Left forelimb (tissue), 1 donor: Measurements from ENCODE around the gene SLX9.
"Not testable (repeated sequence)": the region's sequence is repeated elsewhere in the genome, so short reads cannot be mapped to it uniquely, and the experiment has no call there.

Experiments
- DNase-seq: peaks from one replicate; pipeline ENCODE4 v3.0.0-alpha.2; 2018; ENCODE audit warnings: low spot score

The SLX9 gene

GRCh38 chr21:44902268-44903049 is 37.4 kb upstream of the SLX9 start:
- DNase-seq: no peak

DNA sequence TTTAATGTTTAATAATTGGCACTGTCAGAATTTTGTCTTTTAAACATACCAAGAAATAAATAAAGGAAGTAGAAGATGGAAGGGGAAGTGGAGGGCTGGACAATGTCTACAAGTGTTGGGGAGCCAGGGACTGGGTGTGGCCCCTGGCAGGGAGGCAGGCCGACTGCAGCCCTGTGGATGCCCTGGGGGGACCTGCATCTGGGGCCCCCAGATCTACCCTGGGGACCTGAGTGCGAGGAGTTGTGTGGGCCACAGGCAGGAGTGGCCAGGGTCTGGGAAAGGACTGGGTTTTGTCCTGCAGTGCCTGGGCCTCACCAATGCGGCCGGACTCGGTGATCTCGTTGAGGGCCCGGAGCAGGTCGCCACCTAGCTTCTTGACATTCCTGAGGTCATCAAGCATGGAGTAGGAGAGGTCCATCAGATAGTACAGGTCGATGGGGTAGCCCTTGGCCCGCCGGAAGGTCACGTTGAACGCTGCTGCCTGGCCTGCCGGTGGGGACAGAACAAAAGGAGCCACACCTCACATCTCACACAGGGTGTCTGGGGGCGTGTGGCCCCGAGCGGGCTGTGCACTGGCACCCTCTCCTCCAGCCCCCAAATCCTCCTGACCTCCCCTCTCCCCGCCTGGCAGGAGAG is 36.7 kb upstream of the SLX9 start:
- no peak for DNase-seq

GRCh38 chr21:44903689-44904088 is 36.1 kb upstream of the SLX9 start:
- DNase-seq: no peak

GRCh38 chr21:44904141-44904923 is 35.5 kb upstream of the SLX9 start:
- no peak for DNase-seq

DNA sequence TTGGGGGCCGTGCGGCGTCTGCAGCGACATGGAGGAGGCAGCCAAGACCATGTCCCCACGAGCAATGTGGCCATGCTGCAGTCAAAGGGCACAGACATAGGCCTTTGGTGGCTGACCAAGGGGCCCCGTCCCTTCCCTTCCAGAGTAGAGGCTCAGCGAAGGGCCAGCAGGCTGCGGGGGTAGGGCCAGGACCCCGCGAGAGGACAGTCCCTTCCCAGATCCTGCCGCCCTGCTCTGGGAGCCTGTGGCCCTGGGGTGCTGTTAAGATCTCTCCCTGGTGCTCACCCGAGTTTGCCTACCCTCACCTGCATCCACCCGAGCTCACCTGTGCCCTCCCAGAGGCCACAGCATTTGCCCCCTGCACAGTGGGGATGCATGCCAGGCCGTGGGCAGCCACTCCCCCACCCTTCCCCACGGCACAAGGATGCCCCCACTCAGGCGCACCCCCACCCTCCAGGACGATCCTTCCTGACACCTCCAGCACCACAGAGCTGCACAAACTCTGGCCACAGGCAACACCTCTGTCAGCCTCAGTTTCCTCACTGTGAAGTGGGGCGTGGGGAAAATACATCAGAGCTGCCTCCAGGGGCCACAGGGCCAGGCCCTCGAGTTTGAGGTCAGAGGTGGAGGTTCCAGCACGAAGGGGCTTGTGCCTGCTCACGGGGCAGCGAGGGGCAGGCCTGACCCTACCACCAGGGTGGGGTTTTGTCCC is 34.7 kb upstream of the SLX9 start:
- no peak for DNase-seq

- DNase-seq: no peak
Measured at GRCh38 chr21:44905728-44906090, 34.1 kb upstream of the SLX9 start.

- no peak for DNase-seq
Measured at GRCh38 chr21:44907225-44907965, 32.4 kb upstream of the SLX9 start.

- no peak for DNase-seq
Measured at GRCh38 chr21:44907966-44908895, 31.6 kb upstream of the SLX9 start.

- DNase-seq: no peak
Measured at GRCh38 chr21:44908908-44909307, 30.9 kb upstream of the SLX9 start.

- no peak for DNase-seq
Measured at GRCh38 chr21:44909719-44910118, 30.1 kb upstream of the SLX9 start.

DNA sequence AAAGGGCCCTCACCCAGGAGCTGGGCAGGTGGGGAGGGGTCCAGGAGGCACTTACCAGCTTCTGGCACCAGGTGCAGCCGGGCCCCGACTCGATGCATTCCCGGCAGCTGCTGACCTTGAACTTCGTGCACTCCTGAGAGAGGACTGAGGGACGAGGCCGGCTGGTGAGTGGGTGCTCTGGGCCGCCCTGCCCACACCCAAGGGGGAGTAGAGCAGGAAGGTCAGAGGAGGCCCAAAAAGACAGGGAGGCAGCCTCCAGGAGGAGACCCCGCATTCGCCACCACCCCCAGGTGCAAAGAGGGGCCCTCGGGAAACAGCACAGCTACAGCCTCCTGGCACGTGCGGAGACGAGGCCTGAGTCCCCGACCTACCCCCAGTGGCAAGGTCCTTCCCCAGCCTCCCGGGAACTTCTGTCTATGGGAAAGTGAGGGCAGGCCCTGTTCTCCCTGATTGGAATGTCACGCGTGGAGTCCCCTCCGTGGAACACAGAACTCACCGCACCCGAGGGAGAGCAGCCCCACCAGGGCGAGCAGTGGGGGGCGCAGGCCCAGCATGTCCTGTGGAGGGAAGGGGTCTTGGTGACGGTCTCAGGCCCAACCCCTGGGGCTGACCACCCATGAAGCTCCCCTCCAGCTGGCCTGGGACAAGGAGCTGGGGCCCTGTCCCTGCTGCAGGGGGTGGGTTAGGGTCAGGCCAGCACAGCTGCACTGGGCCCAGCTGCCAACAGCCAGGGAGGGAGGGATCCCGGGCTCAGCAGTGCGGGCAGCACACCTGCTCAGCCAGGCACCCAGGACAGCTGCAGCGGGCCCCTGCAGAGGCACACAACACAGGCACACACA is 29.4 kb upstream of the SLX9 start:
- DNase-seq: no peak

- DNase-seq: no peak
Measured at GRCh38 chr21:44911068-44911383, 28.8 kb upstream of the SLX9 start.

DNA sequence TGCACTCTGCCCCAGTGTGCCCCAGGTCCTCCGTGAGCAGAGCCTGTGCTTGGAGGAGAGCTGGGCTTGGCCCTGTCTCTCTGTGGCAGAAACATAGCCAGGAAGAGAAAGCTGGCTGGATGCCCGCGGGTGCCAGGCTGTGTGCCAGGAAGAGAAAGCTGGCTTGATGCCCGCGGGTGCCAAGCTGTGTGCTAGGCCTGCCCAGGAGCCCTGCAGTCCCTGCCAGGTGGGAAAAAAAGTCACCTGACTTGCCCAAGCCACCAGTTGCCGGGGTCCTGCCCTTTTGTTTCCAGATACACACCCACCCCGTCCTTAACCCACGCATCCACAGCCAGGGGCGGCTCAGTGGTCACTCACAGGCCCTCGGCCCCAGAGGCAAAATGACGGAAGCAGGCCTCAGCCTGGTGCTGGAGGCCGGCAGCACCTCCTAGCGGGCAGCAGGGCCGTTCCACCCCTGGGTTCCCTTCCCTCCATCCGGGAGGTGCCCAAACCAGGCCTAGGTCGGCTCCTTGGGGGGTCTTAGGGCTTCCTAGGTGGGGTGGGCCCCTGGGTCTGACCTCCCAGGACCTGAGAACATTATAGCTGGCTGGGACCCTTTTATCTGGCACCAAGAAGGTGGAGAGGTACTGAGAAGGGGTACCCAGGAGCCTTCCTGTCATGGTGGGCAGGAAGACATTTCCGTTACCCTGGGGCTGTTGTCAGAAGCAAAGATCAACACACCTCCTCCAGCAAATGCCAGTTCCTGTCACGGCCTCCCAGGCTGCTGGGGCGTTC is 28.3 kb upstream of the SLX9 start:
- DNase-seq: no peak

DNA sequence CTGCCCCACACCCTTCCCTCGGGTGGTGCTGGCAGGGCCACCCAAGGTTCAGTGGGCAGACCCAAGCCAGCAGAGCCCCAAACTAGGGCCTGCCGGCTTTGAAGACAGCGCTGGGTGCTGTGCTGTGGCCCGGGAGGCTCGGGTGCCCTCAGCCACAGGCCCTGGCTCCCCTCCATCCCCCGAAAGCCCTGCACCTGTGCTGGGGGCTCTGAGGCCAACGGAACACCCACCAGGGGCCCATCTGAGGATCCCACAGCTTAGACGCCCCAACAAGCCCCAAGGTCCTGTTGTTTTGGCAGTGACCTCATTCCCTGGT is 27.7 kb upstream of the SLX9 start:
- no peak for DNase-seq

GRCh38 chr21:44912506-44913412 is 27.1 kb upstream of the SLX9 start:
- DNase-seq: not testable (repeated sequence)

DNA sequence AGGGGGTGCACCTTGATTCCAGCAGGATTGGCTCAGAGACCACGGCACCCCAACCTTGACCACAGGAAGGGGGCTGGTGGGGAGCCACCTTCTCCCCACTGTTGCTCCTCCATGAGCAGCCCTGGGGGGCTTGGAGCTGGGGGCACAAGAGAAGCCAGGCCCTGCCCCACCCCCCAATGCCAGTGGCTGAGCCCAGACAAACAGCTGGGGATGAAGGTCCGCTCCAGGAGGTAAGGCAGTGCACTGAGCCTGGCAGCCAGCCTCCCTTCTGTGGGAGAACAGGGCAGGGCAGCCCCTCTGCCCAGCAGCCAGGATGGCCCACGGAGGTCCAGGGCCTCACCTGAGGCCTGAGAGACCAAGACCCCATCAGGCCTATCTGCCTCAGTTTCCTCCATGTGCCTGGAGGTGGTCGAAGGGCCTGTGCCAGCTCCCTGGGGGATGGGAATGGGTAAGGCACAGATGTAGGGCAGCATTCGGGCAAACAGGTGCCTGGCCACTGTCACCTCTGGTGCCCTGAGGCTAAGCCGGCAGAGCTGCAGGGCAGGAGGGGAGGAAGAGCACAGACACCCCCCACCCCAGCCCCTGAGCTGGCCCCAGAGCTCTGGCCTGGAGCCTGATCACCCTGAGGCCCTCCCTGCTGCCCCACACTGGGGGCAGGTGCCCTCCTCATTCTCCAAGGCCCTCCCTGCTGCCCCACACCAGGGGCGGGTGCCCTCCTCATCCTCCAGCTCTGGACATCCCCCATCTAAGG is 26.2 kb upstream of the SLX9 start:
- no peak for DNase-seq

- no peak for DNase-seq
Measured at GRCh38 chr21:44914176-44914874, 25.5 kb upstream of the SLX9 start.
